GM12878 (cell line): ENCODE data around the gene MAGED1. TPM values are rescaled to one million over a fixed set of nuclear protein-coding genes. Genes with fewer than 3 reads are reported as not detected.
A peak's percentile ranks its signal among the peaks of the same experiment; 100 is the strongest.

Experiments used
- ATAC-seq: fragments of 200-7000 bp; cut with Tn5 transposase; 3 replicates; pipeline ENCODE4 v1.9.1; 2020; ENCODE audit warnings: mild to moderate bottlenecking, moderate library complexity
- BruUV-seq: library from RNA; stranded (reverse); fragments of 400-500 nt; replicated peaks from 2 replicates; lab custom pipeline; 2021; lab: Mats Ljungman, UMichigan
- CTCF ChIA-PET: fragments of 300-600 bp; sonication (Branson Sonifier 250); formaldehyde crosslinking; extraction: SDS; loops from one replicate; lab custom pipeline; 2021; ENCODE audit warnings: inconsistent platforms; lab: Yijun Ruan, JAX
- POLR2A ChIA-PET: fragments of 350-600 bp; formaldehyde crosslinking; extraction: SDS; loops from one replicate; lab custom pipeline; 2021; ENCODE audit warnings: inconsistent platforms; lab: Charles Lee
- RAD21 ChIA-PET: fragments of 300-600 bp; sonication (Branson Sonifier 250); formaldehyde crosslinking; loops from one replicate; lab custom pipeline; 2023; ENCODE audit warnings: antibody characterized with exemption; ENCODE audit not compliant: unreplicated experiment; lab: Charles Lee
- SMC1A ChIA-PET: fragments of 300-600 bp; sonication (Branson Sonifier 250); formaldehyde crosslinking; loops from one replicate; lab custom pipeline; 2023; ENCODE audit not compliant: unreplicated experiment, uncharacterized antibody; lab: Charles Lee
- DNase-seq: peaks from one replicate; pipeline ENCODE4 v3.0.0-alpha.2; 2011; ENCODE audit warnings: low read depth, low spot score
- FAIRE-seq: peaks from 3 replicates; lab custom pipeline; 2011; peaks lifted over from hg19 to GRCh38; lab: Jason Lieb, UNC
- H2AFZ ChIP-seq: 2 replicates; pipeline ENCODE4 v1.6.0; 2011; ENCODE audit warnings: low read depth, low read length, control low read depth; ENCODE audit not compliant: control insufficient read depth
- H3K27ac ChIP-seq: 2 replicates; pipeline ENCODE4 v1.5.1; 2011; ENCODE audit warnings: control low read depth; ENCODE audit not compliant: control insufficient read depth, insufficient read depth
- H3K27me3 ChIP-seq, 2 experiments: replicated peaks in 1 of 2; 2 replicates each; pipeline versions ENCODE4 v1.6.0 to v1.6.1; 2011; ENCODE audit warnings: low read length in 1 of 2; ENCODE audit not compliant: control insufficient read depth in 2 of 2, insufficient read depth in 2 of 2
- H3K36me3 ChIP-seq, 2 experiments: 2 replicates each; pipeline ENCODE4 v1.5.1; 2011; ENCODE audit warnings: low read length in 1 of 2; ENCODE audit not compliant: control insufficient read depth in 2 of 2, insufficient read depth in 2 of 2
- H3K4me1 ChIP-seq: 2 replicates; pipeline ENCODE4 v1.6.1; 2011; ENCODE audit warnings: mild to moderate bottlenecking, low read length, moderate library complexity, mixed read lengths; ENCODE audit not compliant: control insufficient read depth, insufficient read depth
- H3K4me2 ChIP-seq: 2 replicates; pipeline ENCODE4 v1.6.0; 2011; ENCODE audit warnings: control low read depth; ENCODE audit not compliant: control insufficient read depth, insufficient read depth
- H3K4me3 ChIP-seq: fragments of 200-600 bp; sonication (generic); 2 replicates; pipeline ENCODE4 v1.5.1; 2016
- H3K79me2 ChIP-seq: 2 replicates; pipeline ENCODE4 v1.6.0; 2011; ENCODE audit warnings: low read length; ENCODE audit not compliant: control insufficient read depth, insufficient read depth
- H3K9ac ChIP-seq: 2 replicates; pipeline ENCODE4 v1.8.0; 2011; ENCODE audit warnings: low read length, control low read depth, mixed read lengths; ENCODE audit not compliant: control insufficient read depth, insufficient read depth
- H3K9me3 ChIP-seq: replicated peaks from 3 replicates; pipeline ENCODE4 v1.5.1; 2011; ENCODE audit warnings: mild to moderate bottlenecking, low read length; ENCODE audit not compliant: control insufficient read depth, insufficient read depth
- H4K20me1 ChIP-seq: 2 replicates; pipeline ENCODE4 v1.6.0; 2011; ENCODE audit not compliant: control insufficient read depth, insufficient read depth
- BCL3 ChIP-seq: IDR thresholded peaks from 2 replicates; pipeline ENCODE4 v1.6.1; 2011; ENCODE audit warnings: borderline replicate concordance, low read depth, mild to moderate bottlenecking, moderate library complexity, low read length; ENCODE audit not compliant: insufficient read depth, poor library complexity, severe bottlenecking
- CTCF ChIP-seq, 3 experiments: IDR thresholded peaks in 2 of 3; conservative IDR thresholded peaks in 1 of 3; 2 replicates each; pipeline ENCODE4 v1.5.1; 2011; ENCODE audit warnings: low read depth in 3 of 3, low read length in 3 of 3, mild to moderate bottlenecking in 3 of 3, control low read depth in 2 of 3, moderate library complexity in 2 of 3, inconsistent platforms in 1 of 3, mixed read lengths in 1 of 3; ENCODE audit not compliant: control insufficient read depth in 2 of 3, insufficient read depth in 1 of 3; ENCODE audit errors: extremely low read depth in 1 of 3
- RAD21 ChIP-seq: IDR thresholded peaks from 2 replicates; pipeline ENCODE4 v1.6.1; 2011; ENCODE audit warnings: mild to moderate bottlenecking, low read depth, low read length, moderate library complexity; ENCODE audit not compliant: insufficient read depth
- SMC3 ChIP-seq: IDR thresholded peaks from 2 replicates; pipeline ENCODE4 v1.6.1; 2011; ENCODE audit warnings: low read length, improper control_type of control experiment, borderline replicate concordance
- SREBF1 ChIP-seq: IDR thresholded peaks from 2 replicates; pipeline ENCODE4 v1.6.1; 2012; ENCODE audit warnings: mild to moderate bottlenecking, low read length
- STAT1 ChIP-seq: fragments of 450-650 bp; conservative IDR thresholded peaks from 2 replicates; pipeline ENCODE4 v1.6.1; 2014; ENCODE audit warnings: antibody characterized with exemption, mild to moderate bottlenecking
- ZNF274 ChIP-seq: IDR thresholded peaks from one replicate; pipeline ENCODE4 v1.8.0; 2011; ENCODE audit not compliant: insufficient read length, insufficient read depth
- WGBS: methylation state at CpG from one replicate; pipeline ENCODE4 v1.1.6; 2016; ENCODE audit warnings: low lambda C conversion rate; ENCODE audit not compliant: insufficient replicate concordance, insufficient coverage; ENCODE audit errors: missing lambda C conversion rate; 5-methylcytosine and 5-hydroxymethylcytosine counted together
- in situ Hi-C: fragments of 300-500 bp; cut with MboI; formaldehyde crosslinking; loops from 9 replicates; pipeline ENCODE4 v1.14.3; 2018; ENCODE audit warnings: mixed read lengths
- intact Hi-C: fragments of 100-400 bp; cut with micrococcal nuclease; formaldehyde crosslinking; loops from one replicate; pipeline ENCODE4 v1.14.2; 2022; ENCODE audit not compliant: unreplicated experiment
- polyA plus RNA-seq, 11 experiments: library from polyadenylated mRNA; depleted of rRNA in 4 of 11; unstranded in 6 of 11; stranded (reverse) in 5 of 11; fragments of >200 nt; fragmentation: Nextera tagmentation in 4 of 11; fragmentation: Illumina TruSeq in 1 of 11; extraction: Ambion mirVana in 4 of 11; extraction: Trizol in 1 of 11; gene quantifications; 1 replicate in 1 of 11; 2 replicates in 10 of 11; pipeline versions ENCODE4 v1.2.1 to v1.2.3, GENCODE V29; 2011 to 2016; ENCODE audit warnings: inconsistent platforms in 2 of 11, missing spikeins in 2 of 11, low read depth in 1 of 11
- total RNA-seq, 4 experiments: library from RNA; depleted of rRNA in 3 of 4; stranded (reverse); fragments of >200 nt in 3 of 4; fragmentation: Illumina TruSeq in 1 of 4; extraction: Trizol in 1 of 4; gene quantifications; 2 replicates each; pipeline versions ENCODE4 v1.2.1 to v1.2.3, GENCODE V29; 2013 to 2021

MAGED1 gene
- total and polyA plus RNA-seq, 10 of the 15 experiments (the other 5 are each of a cell fraction or from before 2014, with no cell fraction given): 26.3 to 149 (median 88.9) TPM

- Histone ChIP-seq H3K4me3 (no peak overlapping the region), H3K4me1 (no peaks in the 10 kb centered on the region), H3K9me3 (peaks cover 4% of the 10 kb centered on the region; the same call in 2 of the 3 replicates), H3K36me3 (no peaks in the 10 kb centered on the region), H3K27ac (no peak overlapping the region), H3K79me2 (no peaks in the 10 kb centered on the region), H3K27me3 (no peaks in the 10 kb centered on the region), H2AFZ (no peak overlapping the region), H3K9ac (no peak overlapping the region), H3K4me2 (no peak overlapping the region), H4K20me1 (no peaks in the 10 kb centered on the region)
- POLR2A ChIA-PET: no interaction called here
- TF ChIP-seq BCL3 (no peak), ZNF274 (peak; percentile 33)
- CTCF ChIA-PET: interaction anchor here (0.6 to 1.2 kb wide), 2 partner anchors 41 to 1452 kb away, joined by 3 read pairs; no protein-coding TSS in a partner anchor
- in situ Hi-C loops: no loop called here
- RAD21 ChIA-PET: no interaction called here
- SMC1A ChIA-PET: interaction anchor here (1.0 to 1.1 kb wide), 2 partner anchors 8 to 13 kb away, joined by 3 read pairs; no protein-coding TSS in a partner anchor
- DNase-seq (no peak), ATAC-seq (no peak), FAIRE-seq (no peak)
- intact Hi-C loops: no loop called here
- WGBS: 50% methylated on average over 1 of the region's 1 CpG
- BruUV-seq: no TSS peak
Measured at GRCh38 chrX:51857159-51857733, 36.2 kb upstream of the MAGED1 start.

- H3K36me3 ChIP-seq: no peaks in the 10 kb centered on the region
- H3K4me1 ChIP-seq: no peaks in the 10 kb centered on the region
- BruUV-seq: no TSS peak
- WGBS: 15% methylated on average over 2 of the region's 2 CpGs
- H3K9ac ChIP-seq: no peak overlapping the region
- SMC1A ChIA-PET: interaction anchor here (0.6 to 2.4 kb wide), 7 partner anchors 14 to 247 kb away, joined by 3 to 17 read pairs (median 4); no protein-coding TSS in a partner anchor
- POLR2A ChIA-PET: no interaction called here
- CTCF ChIA-PET: interaction anchor here (0.6 to 3.9 kb wide), 15 partner anchors 8 to 1227 kb away, joined by 3 to 15 read pairs (median 3); no protein-coding TSS in a partner anchor
- intact Hi-C loops: loop anchor here (1.0 to 5.0 kb wide), 2 partner anchors 246 to 373 kb away; no protein-coding TSS in a partner anchor
- peak; percentile 59 for ATAC-seq
- TF ChIP-seq SREBF1 (no peak), SMC3 (peak; percentile 51; the same call in 1 of the 2 replicates), ZNF274 (no peak), CTCF (IDR thresholded peaks at IDR 0.05 in 2 of 3, conservative IDR thresholded peaks at IDR 0.05 in 1 of 3; ENCODE audit: control insufficient read depth in 2 of 3, extremely low read depth in 1 of 3, insufficient read depth in 1 of 3, low read depth in 3 of 3, low read length in 3 of 3) (peak; percentile 38 to 64 (median 44); a peak in 4 of 6 replicates), STAT1 (no peak), RAD21 (peak; percentile 65)
- TF ChIP-seq, all 136 proteins: peak for 3
- peaks cover 2% of the 10 kb centered on the region; the same call in 2 of the 3 replicates for H3K9me3 ChIP-seq
- no peak overlapping the region for H3K4me3 ChIP-seq
- no peaks in the 10 kb centered on the region for H3K27me3 ChIP-seq
- in situ Hi-C loops: no loop called here
- DNase-seq (no peak), FAIRE-seq (no peak)
- H3K79me2 ChIP-seq: no peaks in the 10 kb centered on the region
- no peak overlapping the region for H2AFZ ChIP-seq
- H3K27ac ChIP-seq: no peak overlapping the region
- H4K20me1 ChIP-seq: no peaks in the 10 kb centered on the region
- RAD21 ChIA-PET: interaction anchor here (0.8 to 1.7 kb wide), 2 partner anchors 11 to 219 kb away, joined by 3 to 9 read pairs; no protein-coding TSS in a partner anchor
- no peak overlapping the region for H3K4me2 ChIP-seq
Measured at GRCh38 chrX:51860679-51861078, 32.7 kb upstream of the MAGED1 start.
